ENCODE measurements around the gene CACNA1I. TPM values are rescaled to one million over a fixed set of nuclear protein-coding genes. Genes with fewer than 3 reads are reported as not detected.
"Not testable (repeated sequence)": the region's sequence is repeated elsewhere in the genome, so short reads cannot be mapped to it uniquely, and the experiment has no call there.

CACNA1I gene
- total and polyA plus RNA-seq, 2 of the 8 experiments (the other 6 are each of a cell fraction or from before 2014, with no cell fraction given): 0.77 to 1.2 TPM

DNA sequence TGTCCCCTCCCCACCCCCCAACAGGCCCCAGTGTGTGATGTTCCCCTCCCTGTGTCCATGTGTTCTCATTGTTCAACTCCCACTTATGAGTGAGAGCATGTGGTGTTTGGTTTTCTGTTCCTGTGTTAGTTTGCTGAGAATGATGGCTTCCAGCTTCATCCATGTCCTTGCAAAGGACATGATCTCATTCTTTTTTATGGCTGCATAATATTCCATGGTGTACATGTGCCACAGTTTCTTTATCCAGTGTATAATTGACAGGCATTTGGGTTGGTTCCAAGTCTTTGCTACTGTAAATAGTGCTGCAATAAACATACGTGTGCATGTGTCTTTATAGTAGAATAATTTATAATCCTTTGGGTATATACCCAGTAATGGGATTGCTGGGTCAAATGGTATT, 163.5 kb downstream of the CACNA1I start:
- H3K79me1 ChIP-seq (ENCODE audit: low read depth, low read length); H3K27ac ChIP-seq (ENCODE audit: low read depth, low read length); H2BK120ac ChIP-seq (replicated peaks; ENCODE audit: low read depth, low read length); H3K56ac ChIP-seq (replicated peaks; ENCODE audit: insufficient read length, low read depth, low read length); H3K36me3 ChIP-seq (ENCODE audit: control insufficient read depth in 2 of 4, insufficient read depth in 4 of 4, low read length in 3 of 4); H4K91ac ChIP-seq (replicated peaks; ENCODE audit: insufficient read length, low read length); H3K79me2 ChIP-seq (ENCODE audit: control insufficient read depth in 1 of 2, insufficient read depth in 2 of 2, low read length in 2 of 2); FAIRE-seq; H4K20me1 ChIP-seq (replicated peaks in 1 of 2; ENCODE audit: control insufficient read depth in 1 of 2, insufficient read depth in 2 of 2, low read length in 2 of 2); H2BK5ac ChIP-seq (ENCODE audit: low read depth, low read length); H3K14ac ChIP-seq (ENCODE audit: insufficient read length); H3K4me1 ChIP-seq (replicated peaks in 1 of 4; ENCODE audit: control insufficient read depth in 3 of 4, insufficient read depth in 4 of 4, low read length in 3 of 4); H3K23ac ChIP-seq (ENCODE audit: insufficient read length); H3K27me3 ChIP-seq (replicated peaks in 1 of 4; ENCODE audit: control insufficient read depth in 3 of 4, extremely low read depth in 1 of 4, insufficient read depth in 3 of 4, low read length in 3 of 4); H3K4me3 ChIP-seq (ENCODE audit: extremely low read depth in 1 of 4, insufficient read depth in 2 of 4, low read depth in 3 of 4, low read length in 4 of 4); POLR2A ChIA-PET (ENCODE audit: partially characterized antibody); H2BK15ac ChIP-seq (ENCODE audit: low read length); H3K9me3 ChIP-seq (ENCODE audit: insufficient read depth in 2 of 2, low read depth in 1 of 2, low read length in 1 of 2); H2AK5ac ChIP-seq (ENCODE audit: low read depth, low read length); DNase-seq (ENCODE audit: low read depth in 1 of 2, low spot score in 2 of 2); H4K5ac ChIP-seq (ENCODE audit: insufficient read length, low read depth, low read length); H3K4me2 ChIP-seq (ENCODE audit: insufficient read depth in 1 of 2, low read depth in 2 of 2, low read length in 2 of 2); H3K18ac ChIP-seq (ENCODE audit: extremely low read depth, low read length); H2BK20ac ChIP-seq (ENCODE audit: low read length); H3K9ac ChIP-seq (replicated peaks in 1 of 4; ENCODE audit: extremely low read depth in 1 of 4, low read depth in 3 of 4, low read length in 3 of 4); H4K8ac ChIP-seq (ENCODE audit: extremely low read depth, insufficient read depth, low read length); H2AFZ ChIP-seq (ENCODE audit: low read length); H3K23me2 ChIP-seq (ENCODE audit: low read depth, low read length); H3K4ac ChIP-seq (replicated peaks; ENCODE audit: insufficient read length, low read depth, low read length); H2BK12ac ChIP-seq (ENCODE audit: low read depth, low read length): not testable (repeated sequence)
- 100% methylated on average over 1 of the region's 1 CpG; no CpG with 5 or more reads in 1 of the 2 experiments for WGBS, 2 experiments (ENCODE audit: extremely low coverage in 1 of 2, insufficient coverage in 1 of 2, insufficient read length in 1 of 2, insufficient replicate concordance in 2 of 2, low coverage in 1 of 2, low lambda C conversion rate in 2 of 2, missing lambda C conversion rate in 1 of 2)
- CTCF ChIA-PET (ENCODE audit: partially characterized antibody): interaction anchor here (1.1 to 2.5 kb wide), 4 partner anchors 12 to 185 kb away, joined by 3 to 10 read pairs (median 4); no protein-coding TSS in a partner anchor
